AG09319 (cell line): ENCODE results near the gene C9orf72.

Experiments
- DNase-seq: peaks from one replicate; pipeline ENCODE4 v3.0.0-alpha.2; 2010; ENCODE audit warnings: low read depth; ENCODE audit errors: extremely low read depth
- TF ChIP-seq, protein P1 (sequence below): IDR thresholded peaks from 2 replicates; pipeline ENCODE4 v1.5.1; 2011; ENCODE audit warnings: low read depth, mild to moderate bottlenecking, inconsistent platforms, low read length, moderate library complexity

C9orf72 gene

DNA sequence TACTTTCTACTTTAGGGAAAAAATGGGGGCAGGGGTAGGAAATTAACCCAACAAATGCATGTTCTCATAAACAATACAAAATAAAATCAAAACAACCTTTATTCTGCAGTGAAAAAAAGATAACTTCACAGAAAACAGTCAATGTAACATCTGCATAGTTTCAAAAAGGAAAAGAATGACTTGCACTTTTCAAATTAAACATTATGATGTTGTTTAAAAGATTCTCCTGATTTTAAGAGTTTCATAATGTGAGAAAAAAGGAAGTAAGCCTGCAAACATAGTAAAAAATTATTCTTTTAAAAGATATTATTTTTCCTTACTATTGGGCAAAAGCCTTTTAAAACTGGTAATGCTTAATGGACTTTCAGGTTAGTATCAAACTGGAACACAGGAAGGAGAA, 7.6 kb downstream of the C9orf72 start:
- TF ChIP-seq, protein P1, sequence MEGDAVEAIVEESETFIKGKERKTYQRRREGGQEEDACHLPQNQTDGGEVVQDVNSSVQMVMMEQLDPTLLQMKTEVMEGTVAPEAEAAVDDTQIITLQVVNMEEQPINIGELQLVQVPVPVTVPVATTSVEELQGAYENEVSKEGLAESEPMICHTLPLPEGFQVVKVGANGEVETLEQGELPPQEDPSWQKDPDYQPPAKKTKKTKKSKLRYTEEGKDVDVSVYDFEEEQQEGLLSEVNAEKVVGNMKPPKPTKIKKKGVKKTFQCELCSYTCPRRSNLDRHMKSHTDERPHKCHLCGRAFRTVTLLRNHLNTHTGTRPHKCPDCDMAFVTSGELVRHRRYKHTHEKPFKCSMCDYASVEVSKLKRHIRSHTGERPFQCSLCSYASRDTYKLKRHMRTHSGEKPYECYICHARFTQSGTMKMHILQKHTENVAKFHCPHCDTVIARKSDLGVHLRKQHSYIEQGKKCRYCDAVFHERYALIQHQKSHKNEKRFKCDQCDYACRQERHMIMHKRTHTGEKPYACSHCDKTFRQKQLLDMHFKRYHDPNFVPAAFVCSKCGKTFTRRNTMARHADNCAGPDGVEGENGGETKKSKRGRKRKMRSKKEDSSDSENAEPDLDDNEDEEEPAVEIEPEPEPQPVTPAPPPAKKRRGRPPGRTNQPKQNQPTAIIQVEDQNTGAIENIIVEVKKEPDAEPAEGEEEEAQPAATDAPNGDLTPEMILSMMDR: no peak
- no peak for DNase-seq

DNA sequence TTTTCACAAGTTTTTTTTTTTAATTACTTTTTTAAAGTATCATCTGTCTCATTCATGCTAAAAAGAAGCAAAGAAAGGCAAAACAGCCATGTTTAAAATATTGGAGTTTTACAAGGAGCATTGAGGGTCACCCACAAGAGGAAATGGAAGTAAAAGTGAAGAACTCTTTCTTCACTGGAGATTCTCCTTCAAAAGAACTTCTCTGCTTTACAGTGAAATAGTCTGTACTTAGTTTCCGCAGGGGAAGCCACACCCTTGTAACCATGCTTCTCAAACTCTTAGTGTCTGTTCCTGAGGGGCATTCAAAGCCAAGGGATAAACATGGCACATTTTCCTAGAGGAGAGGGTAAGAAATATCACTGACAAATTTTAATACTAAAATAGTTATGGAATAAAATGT, 8.6 kb downstream of the C9orf72 start:
- TF ChIP-seq, protein P1: no peak

DNA sequence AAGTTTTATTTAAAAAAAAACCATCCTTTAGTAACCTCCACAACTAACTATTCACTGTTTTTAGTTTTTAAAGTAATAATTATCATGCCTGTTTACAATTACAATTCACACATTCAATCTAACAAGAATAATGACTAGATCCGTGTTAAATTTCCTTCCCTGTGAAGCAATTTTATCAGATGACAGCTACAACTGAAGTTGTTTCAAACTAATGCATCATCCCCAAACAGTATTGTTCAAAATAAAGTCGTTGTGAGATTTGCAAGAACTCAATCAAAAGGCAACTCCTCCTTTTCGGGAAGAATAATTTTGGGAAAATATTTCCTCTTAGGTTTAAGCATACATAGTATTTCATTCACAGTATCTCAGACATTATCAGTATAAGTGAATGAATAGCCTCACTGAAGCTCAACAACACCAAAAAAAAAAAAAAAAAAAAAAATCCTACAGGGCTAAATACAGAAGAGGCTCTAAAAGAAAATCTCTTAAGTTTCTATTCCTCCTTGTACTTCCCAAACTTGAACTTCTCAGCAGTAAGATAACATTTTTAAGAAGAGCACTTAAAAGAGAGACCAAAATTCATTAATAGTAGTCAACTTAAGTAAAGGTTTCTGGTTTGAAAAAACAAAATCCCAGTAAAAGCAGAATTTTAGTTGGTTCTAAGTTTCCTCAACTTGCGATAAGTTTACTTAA, 9.4 kb downstream of the C9orf72 start:
- no peak for DNase-seq
- TF ChIP-seq, protein P1: no peak

More for the DNA sequence above, 8.6 kb downstream of the C9orf72 start:
- DNase-seq: no peak

DNA sequence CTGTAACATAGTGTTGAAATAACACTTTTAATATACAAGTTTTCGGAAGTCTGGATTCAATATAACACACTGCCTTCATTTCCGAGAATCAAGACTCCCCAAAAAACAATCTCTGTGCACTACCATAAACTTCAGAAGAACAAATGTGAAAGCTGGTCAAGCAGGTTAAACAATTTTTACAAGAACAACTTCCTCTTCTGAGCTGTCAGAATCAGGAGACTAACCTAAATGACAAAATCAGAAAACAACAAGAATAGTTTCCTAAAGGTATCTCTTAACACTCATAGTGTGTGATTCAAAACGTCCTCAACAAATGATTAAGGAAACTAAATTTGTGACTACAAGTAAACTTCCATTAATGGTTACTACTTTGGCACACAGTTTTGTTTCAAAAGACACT, 11.6 kb downstream of the C9orf72 start:
- TF ChIP-seq, protein P1: no peak
- DNase-seq: no peak

DNA sequence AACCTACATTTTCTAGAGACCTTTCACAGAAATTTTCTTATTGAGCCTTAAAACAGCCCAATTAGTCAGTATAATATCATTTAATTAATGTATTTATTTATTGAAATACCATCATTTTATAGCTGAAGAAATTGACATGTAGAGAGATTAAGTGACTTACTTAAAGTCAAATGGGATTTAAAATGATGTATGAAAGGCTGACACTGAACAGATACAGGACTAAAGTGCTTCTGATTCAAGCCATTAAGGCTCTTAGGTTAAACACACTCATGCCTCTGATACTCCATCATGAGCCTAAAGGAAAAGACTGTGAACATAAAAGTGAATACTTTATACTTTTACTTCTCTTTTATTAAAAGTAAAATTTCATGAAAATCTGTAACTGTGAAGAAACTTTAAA, 12.8 kb downstream of the C9orf72 start:
- TF ChIP-seq, protein P1: no peak

DNA sequence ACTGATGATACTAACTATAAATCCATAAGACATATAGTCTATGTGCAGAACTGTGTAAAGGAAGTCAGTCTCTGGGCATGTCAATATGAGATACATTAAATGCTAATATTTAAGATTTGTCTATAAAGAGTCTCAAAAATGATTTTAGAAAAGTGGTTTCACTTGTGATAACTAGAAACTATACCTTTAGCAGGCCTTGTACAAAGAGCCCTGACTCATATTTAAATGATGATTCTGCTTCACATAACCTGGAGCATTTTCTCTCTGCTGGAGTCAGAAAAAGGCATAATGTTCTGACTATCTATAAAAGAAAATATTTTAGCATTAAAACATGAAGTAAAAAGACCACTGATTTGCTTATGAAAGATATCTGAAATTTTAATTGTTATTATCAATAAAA, 15.0 kb downstream of the C9orf72 start:
- DNase-seq: no peak
- TF ChIP-seq, protein P1: no peak

More for the DNA sequence above, 12.8 kb downstream of the C9orf72 start:
- no peak for DNase-seq

DNA sequence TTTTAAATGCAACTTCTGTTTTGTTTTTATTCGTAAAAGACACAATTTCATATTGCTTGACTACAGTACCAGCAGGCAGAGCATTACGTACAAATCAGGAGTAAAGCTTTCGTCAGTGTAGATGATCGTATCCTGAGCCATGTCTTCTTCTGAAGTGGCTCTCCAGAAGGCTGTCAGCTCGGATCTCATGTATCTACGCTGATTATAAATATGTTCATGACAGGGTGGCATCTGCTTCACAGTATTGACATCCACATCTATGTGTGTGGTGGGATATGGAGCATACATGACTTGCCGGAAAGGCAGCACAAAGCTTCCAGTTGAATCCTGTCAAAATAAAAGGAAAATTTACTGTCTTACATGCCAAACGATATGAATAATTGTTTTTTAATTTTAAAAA, 16.8 kb downstream of the C9orf72 start:
- DNase-seq: no peak
- TF ChIP-seq, protein P1: no peak
